Keratinocyte (primary cell): ENCODE measurements around the gene GLDN. TPM values are rescaled to one million over a fixed set of nuclear protein-coding genes. Genes with fewer than 3 reads are reported as not detected.

ENCODE experiments used
- DNase-seq: peaks from one replicate; pipeline ENCODE4 v3.0.0-alpha.2; 2011; ENCODE audit warnings: low read depth, missing footprints, low spot score
- FAIRE-seq: peaks from 2 replicates; lab custom pipeline; 2011; peaks lifted over from hg19 to GRCh38; lab: Jason Lieb, UNC
- H2AFZ ChIP-seq: 2 replicates; pipeline ENCODE4 v1.6.0; 2012; ENCODE audit warnings: low read length, control low read depth, inconsistent platforms; ENCODE audit not compliant: control insufficient read depth
- H3K27ac ChIP-seq: 2 replicates; pipeline ENCODE4 v1.5.1; 2011; ENCODE audit warnings: low read length; ENCODE audit not compliant: control insufficient read depth, insufficient read depth
- H3K27me3 ChIP-seq: 3 replicates; pipeline ENCODE4 v1.6.0; 2011; ENCODE audit warnings: low read length; ENCODE audit not compliant: control insufficient read depth, insufficient read depth; ENCODE audit errors: extremely low read depth
- H3K36me3 ChIP-seq, 2 experiments: 2 replicates in 1 of 2; 3 replicates in 1 of 2; pipeline ENCODE4 v1.5.1; 2011; ENCODE audit warnings: low read length in 2 of 2, mild to moderate bottlenecking in 1 of 2; ENCODE audit not compliant: control insufficient read depth in 2 of 2, insufficient read depth in 2 of 2; ENCODE audit errors: extremely low read depth in 1 of 2
- H3K4me1 ChIP-seq: 3 replicates; pipeline ENCODE4 v1.5.1; 2011; ENCODE audit warnings: low read length; ENCODE audit not compliant: control insufficient read depth, insufficient read depth; ENCODE audit errors: extremely low read depth
- H3K4me2 ChIP-seq: 3 replicates; pipeline ENCODE4 v1.6.0; 2011; ENCODE audit warnings: low read depth, low read length; ENCODE audit not compliant: control insufficient read depth, insufficient read depth; ENCODE audit errors: extremely low read depth
- H3K4me3 ChIP-seq, 3 experiments: fragments of 200-600 bp in 1 of 3; sonication (generic) in 1 of 3; 2 replicates in 2 of 3; 3 replicates in 1 of 3; pipeline ENCODE4 v1.5.1; 2011 to 2016; ENCODE audit warnings: low read length in 3 of 3, mild to moderate bottlenecking in 3 of 3, control low read depth in 2 of 3, inconsistent platforms in 1 of 3, low read depth in 1 of 3, mixed read lengths in 1 of 3, mixed run types in 1 of 3, moderate library complexity in 1 of 3; ENCODE audit not compliant: control insufficient read depth in 2 of 3, insufficient read depth in 2 of 3; ENCODE audit errors: extremely low read depth in 1 of 3
- H3K79me2 ChIP-seq: 2 replicates; pipeline ENCODE4 v1.6.0; 2012; ENCODE audit warnings: low read length; ENCODE audit not compliant: control insufficient read depth, insufficient read depth
- H3K9ac ChIP-seq: 3 replicates; pipeline ENCODE4 v1.6.0; 2011; ENCODE audit warnings: low read length; ENCODE audit not compliant: control insufficient read depth, insufficient read depth; ENCODE audit errors: extremely low read depth
- H3K9me1 ChIP-seq: 3 replicates; pipeline ENCODE4 v1.6.0; 2011; ENCODE audit warnings: low read length; ENCODE audit not compliant: control insufficient read depth, insufficient read depth; ENCODE audit errors: extremely low read depth
- H3K9me3 ChIP-seq: 2 replicates; pipeline ENCODE4 v1.5.1; 2012; ENCODE audit warnings: low read depth, low read length; ENCODE audit not compliant: control insufficient read depth
- H4K20me1 ChIP-seq: 3 replicates; pipeline ENCODE4 v1.6.0; 2011; ENCODE audit warnings: low read length; ENCODE audit not compliant: control insufficient read depth, insufficient read depth; ENCODE audit errors: extremely low read depth
- EZH2 ChIP-seq: IDR thresholded peaks from one replicate; pipeline ENCODE4 v1.6.1; 2012; ENCODE audit warnings: inconsistent platforms, mild to moderate bottlenecking, low read length, moderate library complexity
- dilution Hi-C: fragments of 300-500 bp; cut with MboI; formaldehyde crosslinking; loops from one replicate; pipeline ENCODE4 v1.7.0; 2020; ENCODE audit warnings: low sequenced_read_pairs; ENCODE audit not compliant: extremely low pct_ligation_motif_present
- polyA plus RNA-seq, 5 experiments: library from polyadenylated mRNA; depleted of rRNA in 3 of 5; stranded (reverse) in 3 of 5; stranded (forward) in 1 of 5; unstranded in 1 of 5; fragments of >200 nt; gene quantifications; 1 replicate in 1 of 5; 2 replicates in 3 of 5; 3 replicates in 1 of 5; pipeline versions ENCODE4 v1.2.1 to v1.2.3, GENCODE V29; 2011 to 2012; ENCODE audit warnings: missing spikeins in 2 of 5, low read depth in 1 of 5, low replicate concordance in 1 of 5
- TF ChIP-seq, protein P1 (sequence below), 3 experiments: IDR thresholded peaks in 1 of 3; conservative IDR thresholded peaks in 1 of 3; optimal IDR thresholded peaks in 1 of 3; 2 replicates in 2 of 3; 3 replicates in 1 of 3; pipeline versions ENCODE3 to v1.5.1; 2011; ENCODE audit warnings: low read length in 3 of 3, mild to moderate bottlenecking in 3 of 3, moderate library complexity in 2 of 3, control low read depth in 1 of 3, inconsistent platforms in 1 of 3; ENCODE audit not compliant: insufficient read depth in 2 of 3; ENCODE audit errors: extremely low read depth in 1 of 3

GLDN gene
- polyA plus RNA-seq, 1 donor (not counting 4 experiments of a cell fraction or from before 2014, with no cell fraction given): 0.09 TPM

DNA sequence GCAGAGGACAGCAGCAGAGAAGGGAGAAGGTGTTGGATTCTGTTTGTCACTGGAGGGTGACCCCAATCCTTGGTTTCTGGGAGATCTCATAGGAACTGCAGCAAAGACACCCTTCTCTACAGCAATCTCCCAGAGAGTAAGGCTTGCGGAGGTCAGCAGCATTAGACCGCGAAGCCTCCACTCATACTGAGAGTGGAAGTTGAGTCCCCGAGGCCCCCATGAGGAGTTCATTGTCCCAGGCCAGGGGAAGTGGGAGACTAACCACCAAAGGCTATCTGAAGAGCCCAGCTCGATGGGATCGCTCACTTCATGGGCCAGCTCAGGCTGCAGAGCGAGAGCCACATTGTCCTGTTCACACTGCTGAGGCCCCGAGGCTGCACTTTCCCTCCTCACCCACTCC is 44.6 kb downstream of the GLDN start:
- Histone ChIP-seq H3K9me3 (no peaks in the 10 kb centered on the region), H3K9ac (no peak overlapping the region), H3K4me2 (no peak overlapping the region), H3K27me3 (no peaks in the 10 kb centered on the region), H3K4me3 (no peak overlapping the region), H3K79me2 (no peaks in the 10 kb centered on the region), H3K9me1 (no peaks in the 10 kb centered on the region), H4K20me1 (no peaks in the 10 kb centered on the region), H3K4me1 (no peaks in the 10 kb centered on the region), H3K36me3 (no peaks in the 10 kb centered on the region), H3K27ac (no peak overlapping the region), H2AFZ (no peak overlapping the region)
- DNase-seq (no peak), FAIRE-seq (no peak)
- dilution Hi-C loops: no loop called here
- TF ChIP-seq, protein P1, sequence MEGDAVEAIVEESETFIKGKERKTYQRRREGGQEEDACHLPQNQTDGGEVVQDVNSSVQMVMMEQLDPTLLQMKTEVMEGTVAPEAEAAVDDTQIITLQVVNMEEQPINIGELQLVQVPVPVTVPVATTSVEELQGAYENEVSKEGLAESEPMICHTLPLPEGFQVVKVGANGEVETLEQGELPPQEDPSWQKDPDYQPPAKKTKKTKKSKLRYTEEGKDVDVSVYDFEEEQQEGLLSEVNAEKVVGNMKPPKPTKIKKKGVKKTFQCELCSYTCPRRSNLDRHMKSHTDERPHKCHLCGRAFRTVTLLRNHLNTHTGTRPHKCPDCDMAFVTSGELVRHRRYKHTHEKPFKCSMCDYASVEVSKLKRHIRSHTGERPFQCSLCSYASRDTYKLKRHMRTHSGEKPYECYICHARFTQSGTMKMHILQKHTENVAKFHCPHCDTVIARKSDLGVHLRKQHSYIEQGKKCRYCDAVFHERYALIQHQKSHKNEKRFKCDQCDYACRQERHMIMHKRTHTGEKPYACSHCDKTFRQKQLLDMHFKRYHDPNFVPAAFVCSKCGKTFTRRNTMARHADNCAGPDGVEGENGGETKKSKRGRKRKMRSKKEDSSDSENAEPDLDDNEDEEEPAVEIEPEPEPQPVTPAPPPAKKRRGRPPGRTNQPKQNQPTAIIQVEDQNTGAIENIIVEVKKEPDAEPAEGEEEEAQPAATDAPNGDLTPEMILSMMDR (optimal IDR thresholded peaks at IDR 0.05 in 1 of 3, IDR thresholded peaks at IDR 0.05 in 1 of 3, conservative IDR thresholded peaks at IDR 0.05 in 1 of 3; ENCODE audit: extremely low read depth in 1 of 3, insufficient read depth in 2 of 3, low read length in 3 of 3): no peak
- no peak for TF ChIP-seq EZH2

GRCh38 chr15:51386486-51386885 is 45.0 kb downstream of the GLDN start:
- Histone ChIP-seq H3K9ac (no peak overlapping the region), H3K27ac (no peak overlapping the region), H3K4me2 (no peak overlapping the region), H3K36me3 (no peaks in the 10 kb centered on the region), H3K9me1 (no peaks in the 10 kb centered on the region), H3K27me3 (no peaks in the 10 kb centered on the region), H2AFZ (no peak overlapping the region), H3K9me3 (no peaks in the 10 kb centered on the region), H3K4me3 (no peak overlapping the region), H3K4me1 (no peaks in the 10 kb centered on the region), H4K20me1 (no peaks in the 10 kb centered on the region), H3K79me2 (no peaks in the 10 kb centered on the region)
- DNase-seq (no peak), FAIRE-seq (no peak)
- TF ChIP-seq, protein P1 (optimal IDR thresholded peaks at IDR 0.05 in 1 of 3, IDR thresholded peaks at IDR 0.05 in 1 of 3, conservative IDR thresholded peaks at IDR 0.05 in 1 of 3; ENCODE audit: extremely low read depth in 1 of 3, insufficient read depth in 2 of 3, low read length in 3 of 3): no peak
- no peak for TF ChIP-seq EZH2
- dilution Hi-C loops: no loop called here
